Measurements from ENCODE around the gene CFAP57. TPM values are rescaled to one million over a fixed set of nuclear protein-coding genes. Genes with fewer than 3 reads are reported as not detected.

CFAP57 gene
- total and polyA plus RNA-seq, 2 of the 13 experiments (the other 11 are each of a cell fraction or from before 2014, with no cell fraction given) = 0.01 TPM; not detected in 1

GRCh38 chr1:43299101-43299500, 127.0 kb downstream of the CFAP57 start:
- no peaks in the 10 kb centered on the region for H4K20me1 ChIP-seq (ENCODE audit: insufficient read depth, low read length)
- H3K4me1 ChIP-seq (ENCODE audit: insufficient read depth, low read length) = peaks cover 29% of the 10 kb centered on the region
- BruUV-seq (replicated peaks) = no TSS peak
- DNase-seq (ENCODE audit: low spot score) (no peak), ATAC-seq (no peak), FAIRE-seq (no peak)
- H3K27me3 ChIP-seq (ENCODE audit: control insufficient read depth in 1 of 2, insufficient read depth in 2 of 2, low read length in 2 of 2) = peaks cover 0 to 9% of the 10 kb centered on the region in 2 experiments; a peak in 2 of 5 replicates
- H3K36me3 ChIP-seq (replicated peaks in 1 of 2; ENCODE audit: control insufficient read depth in 1 of 2, insufficient read depth in 2 of 2, low read length in 2 of 2) = no peaks in the 10 kb centered on the region
- POLR2A ChIA-PET = no interaction called here
- no peaks in the 10 kb centered on the region for H3K79me2 ChIP-seq (ENCODE audit: insufficient read depth, low read length)
- TF ChIP-seq FOXA1 (IDR thresholded peaks at IDR 0.05) (no peak), FOXA1 (CRISPR knock-in tag; IDR thresholded peaks at IDR 0.05) (no peak), ZNF772 (CRISPR knock-in tag; IDR thresholded peaks at IDR 0.05) (no peak), ZNF235 (CRISPR knock-in tag; IDR thresholded peaks at IDR 0.05; ENCODE audit: borderline replicate concordance) (no peak), TAF15 (IDR thresholded peaks at IDR 0.05; ENCODE audit: low read depth, low read length, poor library complexity, severe bottlenecking) (no peak), ZNF333 (CRISPR knock-in tag; IDR thresholded peaks at IDR 0.05; ENCODE audit: borderline replicate concordance) (no peak), KDM6A (CRISPR knock-in tag; IDR thresholded peaks at IDR 0.05; ENCODE audit: low read depth) (no peak), ZZZ3 (CRISPR knock-in tag; IDR thresholded peaks at IDR 0.05; ENCODE audit: borderline replicate concordance) (no peak), FOXC1 (CRISPR knock-in tag; IDR thresholded peaks at IDR 0.05; ENCODE audit: borderline replicate concordance) (no peak), THRA (CRISPR knock-in tag; IDR thresholded peaks at IDR 0.05; ENCODE audit: borderline replicate concordance) (no peak), NCOA2 (CRISPR knock-in tag; IDR thresholded peaks at IDR 0.05) (no peak), NFYB (CRISPR knock-in tag; IDR thresholded peaks at IDR 0.05) (no peak), ZNF780A (CRISPR knock-in tag; IDR thresholded peaks at IDR 0.05) (no peak), ARNTL (CRISPR knock-in tag; IDR thresholded peaks at IDR 0.05) (no peak), THAP8 (CRISPR knock-in tag; IDR thresholded peaks at IDR 0.05; ENCODE audit: borderline replicate concordance) (no peak), HNF1B (CRISPR knock-in tag; IDR thresholded peaks at IDR 0.05) (no peak)
- intact Hi-C loops (cut with micrococcal nuclease; ENCODE audit: unreplicated experiment) = no loop called here
- in situ Hi-C loops (cut with HindIII; ENCODE audit: extremely low pct_ligation_motif_present, low pct_unique_long_range_greater_than_20kb) = no loop called here
- no peak overlapping the region for H2AFZ ChIP-seq (ENCODE audit: low read length)
- no peaks in the 10 kb centered on the region for H3K9me3 ChIP-seq (ENCODE audit: low read length)
- H3K9ac ChIP-seq (ENCODE audit: insufficient read depth, low read depth, low read length) = no peak overlapping the region
- H3K4me3 ChIP-seq (replicated peaks in 1 of 3; ENCODE audit: insufficient read depth in 1 of 3, low read depth in 2 of 3, low read length in 3 of 3) = no peak overlapping the region
- H3K4me2 ChIP-seq (ENCODE audit: low read depth, low read length) = no peak overlapping the region
- CTCF ChIA-PET (ENCODE audit: low intra/inter-chr PET ratio, low total read pairs) = no interaction called here
- H3K27ac ChIP-seq (ENCODE audit: extremely low read length, insufficient read depth, low read length) = no peak overlapping the region
